GM18507 (cell line): ENCODE results near the gene MYRIP.

Source experiments
- DNase-seq: peaks from one replicate; pipeline ENCODE4 v3.0.0; 2011; ENCODE audit warnings: low read depth; ENCODE audit not compliant: insufficient read length; ENCODE audit errors: extremely low spot score
- FAIRE-seq: peaks from 2 replicates; lab custom pipeline; 2011; peaks lifted over from hg19 to GRCh38; lab: Jason Lieb, UNC

The MYRIP gene

GRCh38 chr3:40196966-40197365, 387.6 kb downstream of the MYRIP start:
- FAIRE-seq, result no peak
- DNase-seq, result no peak

- no peak for DNase-seq
- FAIRE-seq, result no peak
Measured at GRCh38 chr3:40200692-40201316, 391.4 kb downstream of the MYRIP start.

GRCh38 chr3:40201770-40202169, 392.4 kb downstream of the MYRIP start:
- FAIRE-seq, result no peak
- no peak for DNase-seq

- DNase-seq (no peak), FAIRE-seq (no peak)
Measured at GRCh38 chr3:40206522-40206921, 397.1 kb downstream of the MYRIP start.

- no peak for FAIRE-seq
- DNase-seq, result no peak
Measured at GRCh38 chr3:40207796-40208195, 398.4 kb downstream of the MYRIP start.

- DNase-seq, result no peak
- FAIRE-seq, result no peak
Measured at GRCh38 chr3:40208251-40208650, 398.8 kb downstream of the MYRIP start.

GRCh38 chr3:40211579-40211978, 402.2 kb downstream of the MYRIP start:
- no peak for FAIRE-seq
- DNase-seq, result no peak

- FAIRE-seq (no peak), DNase-seq (no peak)
Measured at GRCh38 chr3:40213556-40213955, 404.1 kb downstream of the MYRIP start.

- FAIRE-seq, result no peak
Measured at GRCh38 chr3:40215015-40215414, 405.6 kb downstream of the MYRIP start.

GRCh38 chr3:40216471-40216870, 407.1 kb downstream of the MYRIP start:
- FAIRE-seq (no peak), DNase-seq (no peak)

More at GRCh38 chr3:40215015-40215414, 405.6 kb downstream of the MYRIP start:
- DNase-seq, result no peak

- no peak for DNase-seq
- FAIRE-seq, result no peak
Measured at GRCh38 chr3:40223856-40224255, 414.4 kb downstream of the MYRIP start.

- FAIRE-seq (no peak), DNase-seq (no peak)
Measured at GRCh38 chr3:40224796-40225515, 415.5 kb downstream of the MYRIP start.

- FAIRE-seq (no peak), DNase-seq (no peak)
Measured at GRCh38 chr3:40226636-40227035, 417.2 kb downstream of the MYRIP start.

- DNase-seq (no peak), FAIRE-seq (no peak)
Measured at GRCh38 chr3:40228792-40229350, 419.5 kb downstream of the MYRIP start.

- FAIRE-seq (peak; percentile 9), DNase-seq (peak; percentile 7)
Measured at GRCh38 chr3:40229386-40229785, 420.0 kb downstream of the MYRIP start.

GRCh38 chr3:40229963-40230362, 420.6 kb downstream of the MYRIP start:
- FAIRE-seq (no peak), DNase-seq (no peak)

GRCh38 chr3:40230382-40230781, 421.0 kb downstream of the MYRIP start:
- FAIRE-seq, result no peak
- DNase-seq, result no peak

GRCh38 chr3:40232626-40233025, 423.2 kb downstream of the MYRIP start:
- FAIRE-seq (no peak), DNase-seq (no peak)

- no peak for DNase-seq
- FAIRE-seq, result no peak
Measured at GRCh38 chr3:40237159-40237558, 427.8 kb downstream of the MYRIP start.

GRCh38 chr3:40237889-40238571, 428.6 kb downstream of the MYRIP start:
- no peak for DNase-seq
- FAIRE-seq, result no peak
